Neutrophil (primary cell): ENCODE data around the gene PRKG1.

ENCODE experiments used
- H3K27ac ChIP-seq: fragments of 200-600 bp; sonication (generic); 2 replicates; pipeline ENCODE4 v1.5.1; 2016; ENCODE audit warnings: mild to moderate bottlenecking, moderate library complexity
- H3K27me3 ChIP-seq: fragments of 200-600 bp; sonication (generic); 2 replicates; pipeline ENCODE4 v1.6.0; 2016; ENCODE audit warnings: mild to moderate bottlenecking
- H3K36me3 ChIP-seq: fragments of 200-600 bp; sonication (generic); 2 replicates; pipeline ENCODE4 v1.5.1; 2017
- H3K4me1 ChIP-seq, 2 experiments: fragments of 200-600 bp in 1 of 2; sonication (generic) in 1 of 2; 1 replicate in 1 of 2; 2 replicates in 1 of 2; pipeline versions ENCODE4 v1.5.1 to v1.6.1; 2013 to 2016; ENCODE audit warnings: low read depth in 1 of 2, low read length in 1 of 2, mild to moderate bottlenecking in 1 of 2, moderate library complexity in 1 of 2; ENCODE audit not compliant: control insufficient read depth in 1 of 2, insufficient read depth in 1 of 2
- H3K4me3 ChIP-seq, 2 experiments: fragments of 200-600 bp in 1 of 2; sonication (generic) in 1 of 2; 1 replicate in 1 of 2; 2 replicates in 1 of 2; pipeline ENCODE4 v1.5.1; 2013 to 2016; ENCODE audit warnings: low read depth in 1 of 2, low read length in 1 of 2, mild to moderate bottlenecking in 1 of 2, moderate library complexity in 1 of 2
- H3K9me3 ChIP-seq: fragments of 200-600 bp; sonication (generic); 2 replicates; pipeline ENCODE4 v1.5.1; 2016
- TF ChIP-seq, protein P1 (sequence below): fragments of 200-600 bp; sonication (generic); IDR thresholded peaks from 2 replicates; pipeline ENCODE4 v1.5.1; 2016; ENCODE audit warnings: antibody characterized with exemption

PRKG1 gene

GRCh38 chr10:51239006-51239405 is 164.7 kb downstream of the PRKG1 start:
- TF ChIP-seq, protein P1, sequence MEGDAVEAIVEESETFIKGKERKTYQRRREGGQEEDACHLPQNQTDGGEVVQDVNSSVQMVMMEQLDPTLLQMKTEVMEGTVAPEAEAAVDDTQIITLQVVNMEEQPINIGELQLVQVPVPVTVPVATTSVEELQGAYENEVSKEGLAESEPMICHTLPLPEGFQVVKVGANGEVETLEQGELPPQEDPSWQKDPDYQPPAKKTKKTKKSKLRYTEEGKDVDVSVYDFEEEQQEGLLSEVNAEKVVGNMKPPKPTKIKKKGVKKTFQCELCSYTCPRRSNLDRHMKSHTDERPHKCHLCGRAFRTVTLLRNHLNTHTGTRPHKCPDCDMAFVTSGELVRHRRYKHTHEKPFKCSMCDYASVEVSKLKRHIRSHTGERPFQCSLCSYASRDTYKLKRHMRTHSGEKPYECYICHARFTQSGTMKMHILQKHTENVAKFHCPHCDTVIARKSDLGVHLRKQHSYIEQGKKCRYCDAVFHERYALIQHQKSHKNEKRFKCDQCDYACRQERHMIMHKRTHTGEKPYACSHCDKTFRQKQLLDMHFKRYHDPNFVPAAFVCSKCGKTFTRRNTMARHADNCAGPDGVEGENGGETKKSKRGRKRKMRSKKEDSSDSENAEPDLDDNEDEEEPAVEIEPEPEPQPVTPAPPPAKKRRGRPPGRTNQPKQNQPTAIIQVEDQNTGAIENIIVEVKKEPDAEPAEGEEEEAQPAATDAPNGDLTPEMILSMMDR: no peak
- no peaks in the 10 kb centered on the region for H3K27me3 ChIP-seq
- H3K4me1 ChIP-seq: no peaks in the 10 kb centered on the region
- no peak overlapping the region for H3K4me3 ChIP-seq
- no peaks in the 10 kb centered on the region for H3K9me3 ChIP-seq
- H3K27ac ChIP-seq: no peak overlapping the region
- no peaks in the 10 kb centered on the region for H3K36me3 ChIP-seq

DNA sequence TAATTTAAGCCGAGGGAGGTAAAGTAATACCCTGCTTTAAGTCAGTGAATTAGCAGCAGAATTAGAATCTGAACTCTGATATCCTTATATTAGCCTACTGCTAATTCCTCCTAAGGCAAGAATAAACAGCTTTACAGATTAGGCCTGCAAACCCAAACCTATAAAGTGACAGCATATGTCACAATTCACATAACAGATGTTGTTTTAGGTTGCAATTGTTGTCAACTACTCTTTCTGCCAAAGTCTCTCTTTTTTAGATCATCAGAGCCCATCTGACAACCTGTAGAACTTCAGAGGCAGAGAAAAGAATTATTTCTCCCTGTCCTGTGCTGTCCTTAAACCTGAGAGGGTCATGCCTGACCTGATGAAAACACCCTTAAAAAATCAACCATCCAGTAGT is 167.2 kb downstream of the PRKG1 start:
- TF ChIP-seq, protein P1: no peak
- Histone ChIP-seq H3K4me1 (no peaks in the 10 kb centered on the region), H3K27me3 (no peaks in the 10 kb centered on the region), H3K27ac (no peak overlapping the region), H3K36me3 (no peaks in the 10 kb centered on the region), H3K9me3 (no peaks in the 10 kb centered on the region), H3K4me3 (no peak overlapping the region)

GRCh38 chr10:51242393-51242792 is 168.1 kb downstream of the PRKG1 start:
- no peak overlapping the region for H3K27ac ChIP-seq
- no peaks in the 10 kb centered on the region for H3K9me3 ChIP-seq
- TF ChIP-seq, protein P1: no peak
- H3K4me3 ChIP-seq: no peak overlapping the region
- H3K36me3 ChIP-seq: no peaks in the 10 kb centered on the region
- no peaks in the 10 kb centered on the region for H3K4me1 ChIP-seq
- H3K27me3 ChIP-seq: no peaks in the 10 kb centered on the region

GRCh38 chr10:51244309-51244708 is 170.0 kb downstream of the PRKG1 start:
- Histone ChIP-seq H3K9me3 (no peaks in the 10 kb centered on the region), H3K27ac (no peak overlapping the region), H3K4me3 (no peak overlapping the region), H3K27me3 (no peaks in the 10 kb centered on the region), H3K4me1 (no peaks in the 10 kb centered on the region), H3K36me3 (no peaks in the 10 kb centered on the region)
- TF ChIP-seq, protein P1: no peak

- H3K4me1 ChIP-seq: no peaks in the 10 kb centered on the region
- no peaks in the 10 kb centered on the region for H3K9me3 ChIP-seq
- H3K36me3 ChIP-seq: no peaks in the 10 kb centered on the region
- TF ChIP-seq, protein P1: no peak
- H3K27ac ChIP-seq: no peak overlapping the region
- no peaks in the 10 kb centered on the region for H3K27me3 ChIP-seq
- H3K4me3 ChIP-seq: no peak overlapping the region
Observed at GRCh38 chr10:51244748-51245490, 170.6 kb downstream of the PRKG1 start.
